ENCODE results near the gene RAD21L1.

Gene RAD21L1

GRCh38 chr20:1273366-1273765 lies 47.5 kb downstream of the RAD21L1 start:
- no peak for DNase-seq

GRCh38 chr20:1274485-1275311 lies 48.9 kb downstream of the RAD21L1 start:
- DNase-seq = peak in 2 of 14 donors; percentile 12 to 38

- DNase-seq = no peak
These were observed 50.1 kb downstream of the RAD21L1 start for GRCh38 chr20:1275919-1276318.

GRCh38 chr20:1277529-1278322 lies 51.9 kb downstream of the RAD21L1 start:
- DNase-seq = no peak

- no peak for DNase-seq
These were observed 53.1 kb downstream of the RAD21L1 start for GRCh38 chr20:1278993-1279392.

GRCh38 chr20:1280195-1281102 lies 54.6 kb downstream of the RAD21L1 start:
- no peak for DNase-seq

GRCh38 chr20:1281279-1282057 lies 55.6 kb downstream of the RAD21L1 start:
- DNase-seq = no peak

GRCh38 chr20:1282966-1283365 lies 57.1 kb downstream of the RAD21L1 start:
- no peak for DNase-seq

- no peak for DNase-seq
These were observed 58.0 kb downstream of the RAD21L1 start for GRCh38 chr20:1283522-1284510.

GRCh38 chr20:1286267-1287024 lies 60.6 kb downstream of the RAD21L1 start:
- peak in 1 of 14 donors; percentile 10 for DNase-seq

- DNase-seq = no peak
These were observed 61.5 kb downstream of the RAD21L1 start for GRCh38 chr20:1287306-1287705.

GRCh38 chr20:1287787-1288569 lies 62.1 kb downstream of the RAD21L1 start:
- peak in 4 of 14 donors; percentile 10 to 88 (median 40) for DNase-seq

GRCh38 chr20:1291191-1291741 lies 65.4 kb downstream of the RAD21L1 start:
- no peak for DNase-seq

- DNase-seq = no peak
These were observed 66.8 kb downstream of the RAD21L1 start for GRCh38 chr20:1292620-1293019.

GRCh38 chr20:1293641-1294379 lies 68.0 kb downstream of the RAD21L1 start:
- DNase-seq = no peak

- DNase-seq = no peak
These were observed 68.7 kb downstream of the RAD21L1 start for GRCh38 chr20:1294497-1294896.

GRCh38 chr20:1295276-1295930 lies 69.6 kb downstream of the RAD21L1 start:
- no peak for DNase-seq
